ENCODE measurements around the gene DCAF8. TPM values are rescaled to one million over a fixed set of nuclear protein-coding genes. Genes with fewer than 3 reads are reported as not detected.

Gene DCAF8
- total RNA-seq, 1 donor from 2014 or later = 109 TPM

GRCh38 chr1:160205242-160206035 is 56.9 kb downstream of the DCAF8 start, which contains the start of gene PEA15:
TSS of gene PEA15 (plus strand) at chr1:160205384. CDS start at chr1:160211545, 6,161 bp downstream.
- DNase-seq (ENCODE audit: low spot score) = peak; percentile 79

GRCh38 chr1:160204526-160205241 is 57.7 kb downstream of the DCAF8 start:
- DNase-seq (ENCODE audit: low spot score) = peak; percentile 43

- no peak for DNase-seq (ENCODE audit: low spot score)
Measured at GRCh38 chr1:160200786-160201185, 61.6 kb downstream of the DCAF8 start.

GRCh38 chr1:160197231-160197630 is 65.1 kb downstream of the DCAF8 start:
- no peak for DNase-seq (ENCODE audit: low spot score)

- DNase-seq (ENCODE audit: low spot score) = no peak
Measured at GRCh38 chr1:160196143-160196542, 66.2 kb downstream of the DCAF8 start.

- DNase-seq (ENCODE audit: low spot score) = no peak
Measured at GRCh38 chr1:160194737-160195059, 67.7 kb downstream of the DCAF8 start.

GRCh38 chr1:160193832-160194736 is 68.3 kb downstream of the DCAF8 start:
- DNase-seq (ENCODE audit: low spot score) = no peak

GRCh38 chr1:160193091-160193819 is 69.1 kb downstream of the DCAF8 start:
- DNase-seq (ENCODE audit: low spot score) = peak; percentile 86

- DNase-seq (ENCODE audit: low spot score) = no peak
Measured at GRCh38 chr1:160192234-160192633, 70.1 kb downstream of the DCAF8 start.

- no peak for DNase-seq (ENCODE audit: low spot score)
Measured at GRCh38 chr1:160191756-160192155, 70.6 kb downstream of the DCAF8 start.

GRCh38 chr1:160189649-160190625 is 72.4 kb downstream of the DCAF8 start, which contains the start of gene CASQ1:
TSS of gene CASQ1 (plus strand) at chr1:160190575. CDS start at chr1:160190752, 177 bp downstream.
- DNase-seq (ENCODE audit: low spot score) = peak; percentile 64

- DNase-seq (ENCODE audit: low spot score) = no peak
Measured at GRCh38 chr1:160188341-160188740, 74.0 kb downstream of the DCAF8 start.

- DNase-seq (ENCODE audit: low spot score) = no peak
Measured at GRCh38 chr1:160187407-160187806, 74.9 kb downstream of the DCAF8 start.

GRCh38 chr1:160186729-160187128 is 75.6 kb downstream of the DCAF8 start:
- DNase-seq (ENCODE audit: low spot score) = no peak

GRCh38 chr1:160186246-160186645 is 76.1 kb downstream of the DCAF8 start:
- DNase-seq (ENCODE audit: low spot score) = no peak

GRCh38 chr1:160179336-160179735 is 83.0 kb downstream of the DCAF8 start:
- DNase-seq (ENCODE audit: low spot score) = no peak

- DNase-seq (ENCODE audit: low spot score) = no peak
Measured at GRCh38 chr1:160178731-160179130, 83.6 kb downstream of the DCAF8 start.

- no peak for DNase-seq (ENCODE audit: low spot score)
Measured at GRCh38 chr1:160177667-160178066, 84.7 kb downstream of the DCAF8 start.

- peak; percentile 75 for DNase-seq (ENCODE audit: low spot score)
Measured at GRCh38 chr1:160177231-160177630, 85.1 kb downstream of the DCAF8 start.

- no peak for DNase-seq (ENCODE audit: low spot score)
Measured at GRCh38 chr1:160171980-160172379, 90.4 kb downstream of the DCAF8 start.
